GM21825 (cell line): Measurements from ENCODE around the gene CRX.
"Not testable (repeated sequence)": the region's sequence is repeated elsewhere in the genome, so short reads cannot be mapped to it uniquely, and the experiment has no call there.

Experiments used
- ATAC-seq: cut with Tn5 transposase; IDR thresholded peaks from one replicate; pipeline ENCODE4 v1.9.1; 2021; ENCODE audit warnings: mild to moderate bottlenecking, moderate library complexity; ENCODE audit not compliant: unreplicated experiment

Gene CRX

GRCh38 chr19:47858646-47859285 lies 37.0 kb downstream of the CRX start, which contains the start of gene TPRX2:
TPRX2 (plus strand) TSS chr19:47859235; CDS start chr19:47859247, 12 bp downstream.
- ATAC-seq, result not testable (repeated sequence)

- not testable (repeated sequence) for ATAC-seq
Measured at GRCh38 chr19:47859838-47860237, 38.1 kb downstream of the CRX start.

GRCh38 chr19:47860602-47861297 lies 39.0 kb downstream of the CRX start:
- ATAC-seq, result no peak

- no peak for ATAC-seq
Measured at GRCh38 chr19:47861630-47862029, 39.9 kb downstream of the CRX start.

GRCh38 chr19:47863514-47863936 lies 41.8 kb downstream of the CRX start:
- no peak for ATAC-seq

- no peak for ATAC-seq
Measured at GRCh38 chr19:47865166-47865565, 43.4 kb downstream of the CRX start.

- no peak for ATAC-seq
Measured at GRCh38 chr19:47878906-47879305, 57.2 kb downstream of the CRX start.

- not testable (repeated sequence) for ATAC-seq
Measured at GRCh38 chr19:47879385-47879784, 57.6 kb downstream of the CRX start.

- no peak for ATAC-seq
Measured at GRCh38 chr19:47881757-47882156, 60.0 kb downstream of the CRX start.

GRCh38 chr19:47882890-47883289 lies 61.2 kb downstream of the CRX start:
- no peak for ATAC-seq

- no peak for ATAC-seq
Measured at GRCh38 chr19:47885067-47885463, 63.3 kb downstream of the CRX start.

- ATAC-seq, result no peak
Measured at GRCh38 chr19:47886010-47886559, 64.3 kb downstream of the CRX start, which contains the start of gene SULT2A1. SULT2A1 (minus strand) TSS chr19:47886315; CDS start chr19:47886257, 58 bp downstream.

- no peak for ATAC-seq
Measured at GRCh38 chr19:47890865-47891621, 69.3 kb downstream of the CRX start.

GRCh38 chr19:47891622-47891922 lies 69.8 kb downstream of the CRX start:
- ATAC-seq, result no peak

- ATAC-seq, result no peak
Measured at GRCh38 chr19:47891923-47892666, 70.4 kb downstream of the CRX start.
